HG03060 (cell line): Measurements from ENCODE around the gene CTNNBIP1.

Experiments
- ATAC-seq: cut with Tn5 transposase; IDR thresholded peaks from one replicate; pipeline ENCODE4 v1.9.1; 2021; ENCODE audit warnings: low read depth, moderate number of reproducible peaks; ENCODE audit not compliant: unreplicated experiment

The CTNNBIP1 gene

GRCh38 chr1:9838946-9839345 lies 71.1 kb downstream of the CTNNBIP1 start:
- no peak for ATAC-seq

DNA sequence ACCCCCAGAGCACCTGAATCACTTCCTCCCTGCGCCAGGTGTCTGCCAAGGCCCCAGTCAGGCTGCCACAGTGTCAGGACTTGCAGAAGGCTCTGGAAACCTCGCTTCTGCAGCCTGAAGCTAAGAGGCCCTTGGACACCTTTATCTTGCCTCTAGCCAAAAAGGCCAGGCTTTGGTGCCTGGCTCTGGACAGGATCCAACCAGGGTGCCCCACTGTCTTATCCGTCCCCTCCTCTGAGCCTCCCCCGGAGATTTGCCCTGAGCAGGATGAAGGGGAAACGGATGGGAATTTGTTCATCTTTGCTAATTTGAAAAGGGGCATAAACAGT lies 73.5 kb downstream of the CTNNBIP1 start:
- no peak for ATAC-seq

DNA sequence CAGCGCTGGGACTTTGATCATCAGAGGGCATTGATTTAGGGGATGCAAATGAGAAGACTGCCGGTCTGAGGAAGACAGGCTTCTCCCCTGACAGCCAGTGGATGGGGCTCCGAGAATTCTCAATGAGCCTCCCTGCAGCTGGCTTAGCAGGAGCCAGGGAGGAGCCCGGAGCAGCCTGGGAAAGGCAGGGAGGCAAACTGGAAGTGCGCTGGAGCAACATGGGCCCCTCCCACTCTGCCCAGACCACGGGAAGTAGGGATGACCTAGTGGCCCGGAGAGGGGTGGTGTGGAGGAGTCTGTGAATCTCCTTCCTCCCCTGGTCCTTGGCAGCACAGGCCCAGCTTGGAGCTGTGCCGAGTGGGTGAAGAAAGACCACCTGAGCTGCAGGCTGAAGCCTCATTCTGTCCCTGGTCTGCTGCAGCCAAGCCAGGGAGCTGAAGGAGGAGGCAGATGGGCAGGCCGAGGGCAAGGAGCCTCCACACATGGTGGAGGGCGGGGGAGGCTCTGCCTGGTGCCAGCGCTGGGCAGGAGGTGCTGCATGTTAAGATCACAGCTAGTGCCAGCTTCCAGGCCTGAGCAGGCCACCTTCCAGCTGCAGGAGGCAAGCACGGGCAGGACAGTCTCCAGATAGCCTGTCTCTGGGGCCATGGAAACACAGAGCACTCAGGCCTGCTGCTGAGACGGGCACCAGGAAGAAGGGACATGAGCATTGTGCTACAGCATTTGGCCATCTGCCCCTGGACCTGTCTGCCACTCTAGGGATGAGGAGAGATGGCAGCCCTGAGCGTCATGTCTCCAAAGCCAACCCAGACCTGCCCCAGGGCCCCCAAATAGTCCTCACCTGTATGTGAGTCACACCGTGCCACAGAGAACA lies 74.1 kb downstream of the CTNNBIP1 start:
- no peak for ATAC-seq

DNA sequence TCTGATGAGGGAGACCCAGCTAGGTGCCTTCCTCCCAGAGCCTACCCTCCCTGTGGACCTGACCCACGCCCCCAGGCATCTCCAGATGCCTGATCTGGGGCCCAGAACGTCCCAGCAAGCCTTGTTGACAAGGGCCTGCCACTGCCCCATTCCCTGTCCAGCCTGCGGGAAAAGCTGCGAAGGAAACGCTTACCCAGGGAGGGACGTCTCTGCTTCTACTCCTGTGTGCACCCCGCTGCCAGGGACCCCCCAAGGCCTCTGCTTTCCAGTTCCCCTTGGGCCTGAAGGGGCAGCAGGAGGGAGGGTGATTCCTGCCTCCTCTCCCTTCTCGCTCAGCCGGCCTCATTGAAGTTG lies 74.7 kb downstream of the CTNNBIP1 start:
- ATAC-seq, result no peak

- ATAC-seq, result no peak
Measured at GRCh38 chr1:9833632-9834031, 76.4 kb downstream of the CTNNBIP1 start.

DNA sequence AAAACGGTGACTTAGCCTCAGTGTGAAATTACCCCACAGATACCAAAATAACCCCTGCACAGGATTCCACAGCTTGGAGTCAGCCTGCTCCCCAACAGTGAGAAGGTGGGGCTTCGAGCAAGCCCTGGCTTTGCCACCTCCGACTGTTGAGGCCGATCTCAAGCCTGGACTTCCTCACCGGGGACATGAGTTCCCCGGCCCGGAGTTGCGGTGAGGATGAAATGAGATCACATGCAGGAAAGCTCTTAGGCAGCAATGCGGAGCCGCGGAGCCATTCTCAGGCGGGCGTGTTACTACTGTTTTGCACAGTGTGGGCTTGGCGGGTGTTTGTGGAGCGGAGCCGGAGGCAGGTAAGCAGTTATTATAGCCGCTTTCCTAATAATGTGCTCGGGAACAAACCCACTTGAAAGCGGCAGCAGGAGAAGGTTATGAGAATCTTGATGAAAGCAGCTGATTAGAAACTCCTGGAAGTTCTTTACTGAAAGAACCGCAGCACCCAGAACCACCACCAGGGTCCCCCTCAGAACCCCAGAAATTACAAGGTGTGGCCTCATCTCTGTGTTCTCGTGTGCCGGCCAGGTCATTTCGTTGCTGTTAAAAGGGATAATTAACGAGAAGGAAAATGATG lies 82.4 kb downstream of the CTNNBIP1 start:
- no peak for ATAC-seq

DNA sequence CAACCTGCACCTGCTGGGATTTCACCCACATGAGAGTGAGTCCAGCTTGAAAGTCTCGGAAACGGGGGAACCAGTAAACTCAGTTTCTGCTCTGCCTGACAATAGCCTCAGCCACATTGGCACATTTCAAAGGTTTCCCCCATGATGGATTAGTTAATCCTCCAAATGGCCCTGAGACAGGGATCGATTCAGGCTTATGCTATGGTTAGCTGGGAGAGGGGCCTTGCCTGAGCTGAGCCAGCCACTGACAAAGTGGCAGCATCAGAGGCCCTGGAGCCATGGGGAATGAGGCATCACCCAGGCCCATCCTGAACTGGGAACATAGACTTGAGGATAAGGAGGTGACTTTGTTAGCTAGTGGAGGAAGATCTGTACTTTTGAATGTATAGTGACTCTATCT lies 83.5 kb downstream of the CTNNBIP1 start:
- ATAC-seq, result no peak

DNA sequence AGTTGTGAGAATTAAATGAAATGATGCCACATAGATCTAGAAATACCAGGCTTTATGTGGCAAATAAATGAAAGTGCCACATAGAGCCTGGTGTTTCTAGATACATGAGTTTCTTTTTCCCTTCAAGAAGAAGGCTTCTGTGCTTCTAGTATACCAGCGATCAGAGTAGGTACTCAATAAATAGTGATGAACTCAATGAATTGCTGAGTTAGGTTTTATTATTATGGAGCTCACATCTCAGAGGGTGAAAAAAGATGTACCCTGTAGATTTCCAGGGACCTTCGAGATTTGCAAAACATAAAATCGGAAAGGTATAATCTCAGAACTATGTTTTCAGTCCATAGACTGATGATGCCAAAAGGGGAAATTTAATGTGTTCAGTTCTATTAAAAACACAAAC lies 84.0 kb downstream of the CTNNBIP1 start:
- no peak for ATAC-seq

GRCh38 chr1:9825093-9826074 lies 84.7 kb downstream of the CTNNBIP1 start:
- no peak for ATAC-seq

DNA sequence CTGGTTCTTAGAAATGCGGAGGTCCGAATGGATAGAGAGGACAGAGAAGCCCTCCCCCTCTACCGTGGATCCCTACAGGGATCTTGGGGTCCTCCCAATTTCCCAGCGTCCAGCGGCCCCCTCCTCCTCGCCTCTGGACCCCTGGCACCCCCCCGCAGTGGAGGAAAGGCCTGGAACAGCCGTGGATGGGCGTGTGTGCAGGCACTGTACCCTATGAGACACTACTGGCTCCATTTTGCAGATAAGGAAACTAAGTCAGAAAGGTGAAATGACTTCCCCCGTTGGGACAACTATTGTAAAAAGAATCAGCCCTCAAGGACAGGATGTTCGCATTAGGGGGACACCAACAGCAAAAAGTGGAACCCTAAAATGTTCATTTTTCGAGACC lies 85.4 kb downstream of the CTNNBIP1 start:
- ATAC-seq, result no peak

DNA sequence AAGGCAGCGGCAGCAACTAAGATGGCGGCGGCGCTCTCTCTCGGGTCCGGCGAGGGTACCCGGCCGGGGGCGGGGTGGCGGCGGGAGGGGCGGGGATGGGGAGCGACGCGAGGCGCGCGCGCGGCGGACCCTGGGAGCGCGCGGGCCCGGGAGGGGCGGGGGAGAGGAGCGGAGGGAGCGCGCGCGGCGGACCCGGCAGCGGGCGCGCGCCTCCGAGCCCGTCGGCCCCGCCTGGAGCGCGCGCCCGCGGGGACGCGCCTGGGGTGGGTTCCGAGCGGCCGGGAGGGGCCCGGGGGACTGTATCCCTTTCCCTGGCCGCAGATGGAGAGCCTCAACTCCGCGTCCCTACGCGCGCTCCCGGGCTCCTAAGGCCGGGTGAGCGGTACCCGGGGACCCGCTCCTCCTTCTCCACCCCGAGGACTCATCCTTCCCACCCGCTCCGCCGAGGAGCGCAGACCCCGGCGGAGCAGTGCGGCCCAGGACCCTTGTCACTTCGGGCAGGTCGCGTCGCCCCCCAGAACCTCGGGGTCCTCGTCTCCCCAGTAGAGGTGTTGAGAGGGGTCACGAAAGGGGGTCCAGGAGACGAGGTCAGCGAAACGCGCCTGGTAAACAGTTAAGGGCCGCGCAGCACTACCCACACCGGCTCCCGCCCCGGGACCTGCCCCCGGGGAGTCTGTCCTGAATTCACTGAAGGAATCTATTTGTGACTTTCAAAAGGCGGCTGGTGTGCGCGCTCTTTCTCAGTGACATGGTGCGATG lies 85.9 kb downstream of the CTNNBIP1 start, which contains the start of gene CLSTN1:
Gene CLSTN1 (minus strand): TSS at position 23 of the 759 bp plus-strand sequence. CDS start 232 bp downstream, outside the sequence.
- ATAC-seq, result no peak

GRCh38 chr1:9823693-9823942 lies 86.5 kb downstream of the CTNNBIP1 start:
- ATAC-seq, result no peak

DNA sequence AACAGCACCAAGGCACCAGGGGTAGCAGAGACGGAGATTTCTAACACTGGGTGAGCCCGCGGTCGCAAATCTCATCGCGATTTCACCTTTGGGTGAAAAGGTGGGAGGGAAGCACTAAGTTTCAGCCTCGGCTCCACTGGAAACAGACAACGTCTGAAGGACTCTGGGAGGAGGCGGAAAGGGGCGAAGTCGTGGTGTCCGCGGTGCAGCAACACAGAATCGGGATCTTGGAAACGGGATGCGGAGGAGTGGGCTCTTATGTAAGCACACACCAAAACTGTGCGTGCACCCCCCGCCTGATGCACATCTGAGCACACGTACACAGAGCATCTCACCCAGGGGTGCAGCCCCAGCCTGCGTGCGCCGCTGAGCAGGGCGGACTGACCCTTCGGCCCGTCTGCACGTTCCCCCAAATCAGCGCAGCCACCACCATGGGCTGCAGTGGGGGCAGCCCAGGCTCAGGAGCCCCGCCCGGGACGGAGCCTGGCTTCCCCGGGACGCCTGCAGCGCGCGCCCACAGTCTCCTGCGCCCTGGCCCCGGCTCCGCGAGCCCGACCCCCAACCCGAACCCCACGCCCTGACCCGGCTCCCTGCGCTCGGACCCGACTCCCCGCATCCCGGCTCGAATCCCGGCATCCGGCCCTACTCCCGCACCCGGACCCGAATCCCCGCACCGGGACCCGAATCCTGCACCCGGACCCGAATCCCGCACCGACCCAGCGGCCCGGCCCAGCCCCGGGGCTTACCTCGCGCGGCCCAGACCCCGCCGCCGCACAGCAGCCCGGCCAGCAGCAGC lies 87.0 kb downstream of the CTNNBIP1 start:
- no peak for ATAC-seq

GRCh38 chr1:9822490-9822889 lies 87.6 kb downstream of the CTNNBIP1 start:
- ATAC-seq, result no peak

DNA sequence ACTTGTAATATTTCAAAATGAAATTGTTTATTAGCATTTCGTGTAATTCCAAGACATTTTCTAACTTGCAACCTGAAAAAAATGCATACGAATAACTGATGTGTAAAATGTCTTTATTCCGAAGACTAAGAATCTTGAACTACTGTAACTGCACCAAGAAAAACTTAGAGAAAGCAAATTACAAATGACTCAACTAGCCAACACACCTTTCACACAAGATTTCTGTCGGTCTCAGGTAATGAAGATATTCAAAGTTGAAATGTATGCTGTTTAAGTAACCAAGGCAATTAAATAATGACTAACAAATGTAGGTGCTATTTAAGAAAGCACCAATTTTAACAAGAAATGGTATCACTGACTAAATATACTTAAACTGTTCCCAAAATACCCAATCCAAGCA lies 88.4 kb downstream of the CTNNBIP1 start:
- ATAC-seq, result no peak

GRCh38 chr1:9820521-9820920 lies 89.5 kb downstream of the CTNNBIP1 start:
- no peak for ATAC-seq

- ATAC-seq, result no peak
Measured at GRCh38 chr1:9817734-9818133, 92.3 kb downstream of the CTNNBIP1 start.

- no peak for ATAC-seq
Measured at GRCh38 chr1:9816199-9816598, 93.9 kb downstream of the CTNNBIP1 start.

- no peak for ATAC-seq
Measured at GRCh38 chr1:9815150-9815549, 94.9 kb downstream of the CTNNBIP1 start.

DNA sequence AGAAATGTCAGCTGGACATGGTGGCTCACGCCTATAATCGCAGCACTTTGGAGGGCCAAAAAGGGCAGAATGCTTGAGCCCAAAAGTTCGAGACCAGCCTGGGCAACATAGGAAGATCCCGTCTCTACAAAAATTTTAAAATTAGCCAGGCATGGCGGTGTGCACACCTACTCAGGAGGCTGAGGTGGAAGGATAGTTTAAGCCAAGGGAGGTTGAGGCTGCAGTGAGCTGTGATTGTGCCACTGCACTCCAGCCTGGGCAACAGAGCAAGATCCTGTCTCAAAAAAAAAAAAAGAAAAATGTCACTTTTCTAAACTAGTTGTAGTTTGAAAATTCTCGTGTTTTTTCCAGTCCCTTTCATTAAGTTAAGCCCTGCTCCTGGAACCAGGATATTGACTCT lies 95.5 kb downstream of the CTNNBIP1 start:
- no peak for ATAC-seq
